CD4-positive, alpha-beta memory T cell (primary cell): Measurements from ENCODE around the gene ZMAT5. TPM values are rescaled to one million over a fixed set of nuclear protein-coding genes. Genes with fewer than 3 reads are reported as not detected.

Experiments used
- CTCF ChIA-PET: fragments of 350-600 bp; sonication (Branson Sonifier 250); formaldehyde crosslinking; loops from one replicate; lab custom pipeline; 2021; ENCODE audit warnings: inconsistent platforms; ENCODE audit not compliant: partially characterized antibody; lab: Charles Lee
- POLR2A ChIA-PET: fragments of 350-600 bp; sonication (Branson Sonifier 250); formaldehyde crosslinking; loops from one replicate; lab custom pipeline; 2021; ENCODE audit not compliant: partially characterized antibody; lab: Charles Lee
- DNase-seq, 5 donors: peaks; one replicate each; pipeline versions ENCODE4 v3.0.0 to v3.0.0-alpha.2; 2020 to 2022; ENCODE audit warnings: mixed read lengths in 1 of 5
- H3K27ac ChIP-seq: one replicate; pipeline ENCODE4 v1.7.0; 2013; ENCODE audit warnings: low read depth, low read length
- H3K27me3 ChIP-seq: 2 replicates; pipeline ENCODE4 v1.7.0; 2013; ENCODE audit warnings: mild to moderate bottlenecking, low read length, moderate library complexity; ENCODE audit not compliant: insufficient read depth
- H3K36me3 ChIP-seq: 2 replicates; pipeline ENCODE4 v1.7.0; 2013; ENCODE audit warnings: mild to moderate bottlenecking, low read length, moderate library complexity; ENCODE audit not compliant: insufficient read depth
- H3K4me1 ChIP-seq: 2 replicates; pipeline ENCODE4 v1.7.0; 2013; ENCODE audit warnings: mild to moderate bottlenecking, low read length, moderate library complexity; ENCODE audit not compliant: insufficient read depth
- H3K4me3 ChIP-seq, 2 donors: one replicate each; pipeline ENCODE4 v1.7.0; 2013; ENCODE audit warnings: low read length in 2 of 2, mild to moderate bottlenecking in 1 of 2
- H3K9me3 ChIP-seq, 2 donors: one replicate each; pipeline ENCODE4 v1.7.0; 2013; ENCODE audit warnings: low read length in 2 of 2, control low read depth in 1 of 2; ENCODE audit not compliant: control insufficient read depth in 1 of 2
- H3K27ac Mint-ChIP-seq, 7 donors: one replicate each; pipeline ENCODE4 v1.8.0; 2020 to 2021; ENCODE audit warnings: mixed read lengths in 7 of 7, mild to moderate bottlenecking in 6 of 7, inconsistent platforms in 3 of 7, moderate library complexity in 3 of 7
- H3K27me3 Mint-ChIP-seq, 2 donors: one replicate each; pipeline ENCODE4 v1.8.0; 2020 to 2021; ENCODE audit warnings: mixed read lengths in 2 of 2
- H3K36me3 Mint-ChIP-seq, 2 donors: one replicate each; pipeline ENCODE4 v1.8.0; 2020 to 2021; ENCODE audit warnings: mixed read lengths in 2 of 2, inconsistent platforms in 1 of 2, mild to moderate bottlenecking in 1 of 2
- H3K4me1 Mint-ChIP-seq, 4 donors: one replicate each; pipeline ENCODE4 v1.8.0; 2020 to 2021; ENCODE audit warnings: mixed read lengths in 4 of 4, mild to moderate bottlenecking in 1 of 4
- H3K4me3 Mint-ChIP-seq, 8 donors: one replicate each; pipeline ENCODE4 v1.8.0; 2020 to 2021; ENCODE audit warnings: mixed read lengths in 8 of 8, mild to moderate bottlenecking in 7 of 8, moderate library complexity in 6 of 8, inconsistent platforms in 3 of 8
- H3K9me3 Mint-ChIP-seq, 8 donors: one replicate each; pipeline ENCODE4 v1.8.0; 2020 to 2021; ENCODE audit warnings: mixed read lengths in 8 of 8, mild to moderate bottlenecking in 5 of 8, inconsistent platforms in 3 of 8, moderate library complexity in 1 of 8
- intact Hi-C: fragments of 100-400 bp; cut with micrococcal nuclease; formaldehyde crosslinking; loops from one replicate; pipeline ENCODE4 v1.15.1; 2023
- polyA plus RNA-seq, 2 donors: library from polyadenylated mRNA; unstranded; fragments of 300-500 nt; fragmentation: Illumina TruSeq; gene quantifications; one replicate each; pipeline ENCODE4 v1.2.3, GENCODE V29; 2021
- total RNA-seq, 2 experiments: library from RNA; stranded (reverse); gene quantifications; one replicate each; pipeline ENCODE4 v1.2.3, GENCODE V29; 2021

ZMAT5 gene
- total and polyA plus RNA-seq, 4 experiments from 2014 or later = 16.3 to 67.7 (median 31.3) TPM

- Mint-ChIP-seq H3K27ac (no peak overlapping the region), H3K36me3 (no peaks in the 10 kb centered on the region), H3K27me3 (peaks cover 0 to 3% of the 10 kb centered on the region in 2 donors), H3K4me3 (no peak overlapping the region), H3K9me3 (no peaks in the 10 kb centered on the region), H3K4me1 (peaks cover 0 to 2% (median under 1%) of the 10 kb centered on the region in 4 donors)
- H3K9me3 ChIP-seq = no peaks in the 10 kb centered on the region
- POLR2A ChIA-PET = no interaction called here
- H3K36me3 ChIP-seq = no peaks in the 10 kb centered on the region
- no peaks in the 10 kb centered on the region for H3K27me3 ChIP-seq
- H3K27ac ChIP-seq = no peak overlapping the region
- DNase-seq = no peak
- intact Hi-C loops = no loop called here
- CTCF ChIA-PET = no interaction called here
- H3K4me1 ChIP-seq = no peaks in the 10 kb centered on the region
- H3K4me3 ChIP-seq = no peak overlapping the region
Observed at GRCh38 chr22:29707010-29707409, 59.8 kb downstream of the ZMAT5 start.

GRCh38 chr22:29706486-29706885 is 60.3 kb downstream of the ZMAT5 start:
- Histone ChIP-seq H3K27ac (no peak overlapping the region), H3K27me3 (no peaks in the 10 kb centered on the region), H3K36me3 (no peaks in the 10 kb centered on the region), H3K9me3 (no peaks in the 10 kb centered on the region), H3K4me3 (no peak overlapping the region), H3K4me1 (peaks cover 5% of the 10 kb centered on the region)
- DNase-seq = peak in 1 of 5 donors; percentile 3
- intact Hi-C loops = no loop called here
- no peak overlapping the region for H3K4me3 Mint-ChIP-seq
- ChIA-PET POLR2A (no interaction called here), CTCF (no interaction called here)
- H3K27ac Mint-ChIP-seq = no peak overlapping the region
- no peaks in the 10 kb centered on the region for H3K36me3 Mint-ChIP-seq
- H3K4me1 Mint-ChIP-seq = peaks cover under 1 to 6% (median 4%) of the 10 kb centered on the region in 4 donors
- H3K9me3 Mint-ChIP-seq = no peaks in the 10 kb centered on the region
- H3K27me3 Mint-ChIP-seq = peaks cover 0 to 2% of the 10 kb centered on the region in 2 donors

GRCh38 chr22:29705651-29706050 is 61.2 kb downstream of the ZMAT5 start:
- H3K4me1 Mint-ChIP-seq = peaks cover 6 to 14% (median 11%) of the 10 kb centered on the region in 4 donors
- intact Hi-C loops = no loop called here
- Histone ChIP-seq H3K36me3 (no peaks in the 10 kb centered on the region), H3K27ac (no peak overlapping the region), H3K4me1 (peaks cover 13% of the 10 kb centered on the region), H3K4me3 (no peak overlapping the region), H3K9me3 (no peaks in the 10 kb centered on the region), H3K27me3 (no peaks in the 10 kb centered on the region)
- peak in 1 of 5 donors; percentile 29 for DNase-seq
- CTCF ChIA-PET = no interaction called here
- H3K4me3 Mint-ChIP-seq = no peak overlapping the region
- POLR2A ChIA-PET = no interaction called here
- peaks cover 0 to 2% of the 10 kb centered on the region in 2 donors for H3K27me3 Mint-ChIP-seq
- no peaks in the 10 kb centered on the region for H3K9me3 Mint-ChIP-seq
- H3K36me3 Mint-ChIP-seq = no peaks in the 10 kb centered on the region
- H3K27ac Mint-ChIP-seq = no peak overlapping the region

- Mint-ChIP-seq H3K27me3 (peaks cover 0 to 2% of the 10 kb centered on the region in 2 donors), H3K4me1 (peaks cover 6 to 20% (median 16%) of the 10 kb centered on the region in 4 donors), H3K4me3 (no peak overlapping the region), H3K36me3 (no peaks in the 10 kb centered on the region), H3K9me3 (no peaks in the 10 kb centered on the region), H3K27ac (no peak overlapping the region)
- ChIA-PET POLR2A (no interaction called here), CTCF (no interaction called here)
- intact Hi-C loops = no loop called here
- Histone ChIP-seq H3K27ac (no peak overlapping the region), H3K4me1 (peaks cover 18% of the 10 kb centered on the region), H3K36me3 (no peaks in the 10 kb centered on the region), H3K27me3 (no peaks in the 10 kb centered on the region), H3K4me3 (no peak overlapping the region), H3K9me3 (no peaks in the 10 kb centered on the region)
- peak in 1 of 5 donors; percentile 3 for DNase-seq
Observed at GRCh38 chr22:29704528-29705285, 62.1 kb downstream of the ZMAT5 start.

DNA sequence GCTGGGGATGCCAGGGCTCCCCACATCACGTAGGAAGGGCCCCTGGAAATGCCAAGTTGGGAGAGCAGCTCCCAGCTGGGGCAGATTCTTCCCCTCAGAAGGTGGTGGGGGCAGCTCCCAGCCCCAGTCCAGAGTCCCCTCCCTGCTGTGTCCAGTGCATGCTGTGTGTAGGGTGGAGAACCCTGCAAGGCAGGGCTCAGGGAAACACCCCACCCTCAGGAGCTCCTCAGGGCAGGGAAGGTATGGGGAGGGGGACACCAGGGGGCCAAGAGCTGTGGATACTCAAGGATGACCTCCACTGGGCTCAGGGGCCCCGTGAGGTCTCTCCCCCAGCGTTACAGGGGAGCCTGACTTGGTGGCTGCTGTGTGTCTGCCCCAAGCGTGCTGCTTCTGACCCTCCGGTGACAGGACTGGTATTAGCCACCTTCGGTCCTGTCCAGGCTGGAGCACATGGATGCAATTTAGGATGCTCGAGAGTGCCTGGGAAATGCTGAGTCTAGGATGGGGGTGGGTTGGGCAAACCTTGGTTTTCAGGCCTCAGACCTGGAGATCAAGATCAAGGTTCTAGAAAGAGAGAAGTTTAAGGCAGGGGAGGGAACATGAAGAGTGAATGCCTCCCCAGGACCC is 63.1 kb downstream of the ZMAT5 start:
- intact Hi-C loops = no loop called here
- Histone ChIP-seq H3K4me3 (no peak overlapping the region), H3K9me3 (no peaks in the 10 kb centered on the region), H3K36me3 (no peaks in the 10 kb centered on the region), H3K4me1 (peaks cover 18% of the 10 kb centered on the region), H3K27me3 (no peaks in the 10 kb centered on the region), H3K27ac (no peak overlapping the region)
- no peak overlapping the region for H3K4me3 Mint-ChIP-seq
- ChIA-PET POLR2A (no interaction called here), CTCF (no interaction called here)
- DNase-seq = no peak
- H3K9me3 Mint-ChIP-seq = no peaks in the 10 kb centered on the region
- peaks cover 0 to 2% of the 10 kb centered on the region in 2 donors for H3K27me3 Mint-ChIP-seq
- no peak overlapping the region for H3K27ac Mint-ChIP-seq
- H3K36me3 Mint-ChIP-seq = peaks cover 0 to 1% of the 10 kb centered on the region in 2 donors
- H3K4me1 Mint-ChIP-seq = peaks cover 6 to 20% (median 16%) of the 10 kb centered on the region in 4 donors

GRCh38 chr22:29702931-29703501 is 63.8 kb downstream of the ZMAT5 start:
- Histone ChIP-seq H3K4me3 (no peak overlapping the region), H3K4me1 (peaks cover 18% of the 10 kb centered on the region), H3K9me3 (no peaks in the 10 kb centered on the region), H3K27ac (no peak overlapping the region), H3K36me3 (no peaks in the 10 kb centered on the region), H3K27me3 (no peaks in the 10 kb centered on the region)
- no peak overlapping the region for H3K4me3 Mint-ChIP-seq
- no peak overlapping the region for H3K27ac Mint-ChIP-seq
- peaks cover 6 to 20% (median 16%) of the 10 kb centered on the region in 4 donors for H3K4me1 Mint-ChIP-seq
- intact Hi-C loops = no loop called here
- H3K9me3 Mint-ChIP-seq = no peaks in the 10 kb centered on the region
- POLR2A ChIA-PET = no interaction called here
- peaks cover 0 to 2% of the 10 kb centered on the region in 2 donors for H3K27me3 Mint-ChIP-seq
- CTCF ChIA-PET = no interaction called here
- DNase-seq = no peak
- H3K36me3 Mint-ChIP-seq = peaks cover 0 to 6% of the 10 kb centered on the region in 2 donors
